ENCODE measurements around the gene CRYBG1. TPM values are rescaled to one million over a fixed set of nuclear protein-coding genes. Genes with fewer than 3 reads are reported as not detected.
A peak's percentile ranks its signal among the peaks of the same experiment; 100 is the strongest.

The CRYBG1 gene
- total and polyA plus RNA-seq, 2 of the 13 experiments (the other 11 are each of a cell fraction or from before 2014, with no cell fraction given), result 10.1 to 21.9 TPM

- TF ChIP-seq ZNF337 (CRISPR knock-in tag; IDR thresholded peaks at IDR 0.05; ENCODE audit: borderline replicate concordance, low read depth) (no peak), FIP1L1 (IDR thresholded peaks at IDR 0.05; ENCODE audit: borderline replicate concordance, insufficient read depth, low read depth, low read length) (no peak), SAP130 (CRISPR knock-in tag; IDR thresholded peaks at IDR 0.05; ENCODE audit: low read depth) (peak; percentile 19; the same call in 1 of the 2 replicates), MYNN (CRISPR knock-in tag; IDR thresholded peaks at IDR 0.05; ENCODE audit: low read depth) (no peak), GFI1 (CRISPR knock-in tag; IDR thresholded peaks at IDR 0.05; ENCODE audit: borderline replicate concordance) (no peak), SRSF9 (IDR thresholded peaks at IDR 0.05; ENCODE audit: borderline replicate concordance, insufficient read depth, low read depth, low read length, poor library complexity, severe bottlenecking) (no peak), HDAC6 (IDR thresholded peaks at IDR 0.05; ENCODE audit: low read depth, low read length) (no peak), ZNF644 (CRISPR knock-in tag; IDR thresholded peaks at IDR 0.05; ENCODE audit: low read depth) (0 out of 2 replicates have a peak, but pooled peaks have one; percentile 40), SMARCC2 (IDR thresholded peaks at IDR 0.05) (no peak), SIX4 (CRISPR knock-in tag; IDR thresholded peaks at IDR 0.05) (no peak), ARID5B (CRISPR knock-in tag; IDR thresholded peaks at IDR 0.05) (peak; percentile 43; the same call in 1 of the 2 replicates), ARID3A (IDR thresholded peaks at IDR 0.05; ENCODE audit: low read depth, low read length) (peak; percentile 69), ARNTL (CRISPR knock-in tag; IDR thresholded peaks at IDR 0.05) (no peak), KAT7 (CRISPR knock-in tag; IDR thresholded peaks at IDR 0.05; ENCODE audit: borderline replicate concordance) (no peak)
Observed at GRCh38 chr6:106540907-106541306, 180.4 kb downstream of the CRYBG1 start (continued).
